HepG2 (cell line): ENCODE results near the gene SYS1. TPM values are rescaled to one million over a fixed set of nuclear protein-coding genes. Genes with fewer than 3 reads are reported as not detected.
A peak's percentile ranks its signal among the peaks of the same experiment; 100 is the strongest.

Experiments used
- ATF2 ChIP-seq: sonication (generic); formaldehyde crosslinking; IDR thresholded peaks from 2 replicates; pipeline ENCODE4 v1.4.0; 2020; ENCODE audit warnings: missing genetic modification reagents
- ATF7 ChIP-seq, 2 experiments: fragments of 450-650 bp in 1 of 2; sonication (generic) in 1 of 2; formaldehyde crosslinking in 1 of 2; IDR thresholded peaks; 2 replicates each; pipeline versions ENCODE4 v1.4.0 to v1.6.1; 2016 to 2020; ENCODE audit warnings: antibody characterized with exemption in 1 of 2, mild to moderate bottlenecking in 1 of 2, missing genetic modification reagents in 1 of 2
- CC2D1A ChIP-seq: sonication (generic); formaldehyde crosslinking; IDR thresholded peaks from 2 replicates; pipeline ENCODE4 v1.8.1; 2023; ENCODE audit warnings: mild to moderate bottlenecking, missing genetic modification reagents
- GZF1 ChIP-seq: sonication (generic); formaldehyde crosslinking; IDR thresholded peaks from 2 replicates; pipeline ENCODE4 v1.5.1; 2020; ENCODE audit warnings: mild to moderate bottlenecking, missing genetic modification reagents
- HHEX ChIP-seq: IDR thresholded peaks from 2 replicates; pipeline ENCODE4 v1.6.1; 2016; ENCODE audit warnings: control low read depth
- MEF2D ChIP-seq: sonication (generic); formaldehyde crosslinking; IDR thresholded peaks from 2 replicates; pipeline ENCODE4 v1.5.1; 2020; ENCODE audit warnings: mild to moderate bottlenecking, missing genetic modification reagents
- NKX3-1 ChIP-seq: sonication (generic); formaldehyde crosslinking; IDR thresholded peaks from 2 replicates; pipeline ENCODE4 v1.5.0; 2020; ENCODE audit warnings: missing genetic modification reagents
- POLR2G ChIP-seq: fragments of 200-400 bp; formaldehyde crosslinking; IDR thresholded peaks from 2 replicates; pipeline ENCODE4 v1.6.1; 2018; ENCODE audit warnings: mild to moderate bottlenecking, low read depth, low read length, moderate library complexity
- SUZ12 ChIP-seq: fragments of 150-350 bp; IDR thresholded peaks from 2 replicates; pipeline ENCODE4 v1.6.1; 2014; ENCODE audit warnings: low read depth, low read length
- ZNF746 ChIP-seq: sonication (generic); formaldehyde crosslinking; IDR thresholded peaks from 2 replicates; pipeline ENCODE4 v1.8.0; 2022; ENCODE audit warnings: mild to moderate bottlenecking, missing genetic modification reagents
- ZNF770 ChIP-seq: sonication (generic); formaldehyde crosslinking; IDR thresholded peaks from 2 replicates; pipeline ENCODE4 v1.5.0; 2020; ENCODE audit warnings: mild to moderate bottlenecking, missing genetic modification reagents
- polyA plus RNA-seq, 8 experiments: library from polyadenylated mRNA; depleted of rRNA in 3 of 8; stranded (reverse) in 7 of 8; unstranded in 1 of 8; fragments of >200 nt; fragmentation: Illumina TruSeq in 4 of 8; extraction: Trizol in 4 of 8; gene quantifications; 2 replicates each; pipeline versions ENCODE4 v1.2.1 to v1.2.3, GENCODE V29; 2011 to 2016; ENCODE audit warnings: low read depth in 4 of 8, missing spikeins in 1 of 8, mixed read lengths in 1 of 8; ENCODE audit not compliant: insufficient read depth in 1 of 8
- total RNA-seq, 5 experiments: library from RNA; depleted of rRNA; stranded (reverse); fragments of >200 nt; fragmentation: Illumina TruSeq; extraction: Trizol; gene quantifications; 2 replicates each; pipeline ENCODE4 v1.2.3, GENCODE V29; 2016; ENCODE audit warnings: low read depth in 1 of 5
- TF ChIP-seq, protein P1 (sequence below): sonication (generic); formaldehyde crosslinking; IDR thresholded peaks from one replicate; pipeline ENCODE4 v1.5.1; 2020; ENCODE audit warnings: mild to moderate bottlenecking, missing genetic modification reagents; ENCODE audit errors: not compliant biosample characterization

SYS1 gene
- total and polyA plus RNA-seq, 2 of the 13 experiments (the other 11 are each of a cell fraction or from before 2014, with no cell fraction given): 38.3 to 65.6 TPM

- TF ChIP-seq ZNF770 (peak; percentile 93), GZF1 (no peak; the same call in 1 of the 2 replicates), CC2D1A (CRISPR knock-in tag) (no peak), ZNF746 (no peak), ATF7 (IDR thresholded peaks at IDR 0.05) (no peak), ATF7 (CRISPR knock-in tag; IDR thresholded peaks at IDR 0.05) (no peak), POLR2G (peak; percentile 72), ATF2 (CRISPR knock-in tag) (0 out of 2 replicates have a peak, but pooled peaks have one; percentile 20), HHEX (CRISPR knock-in tag) (no peak), NKX3-1 (CRISPR knock-in tag) (no peak), MEF2D (CRISPR knock-in tag) (0 out of 2 replicates have a peak, but pooled peaks have one; percentile 25), SUZ12 (no peak)
- TF ChIP-seq, protein P1, sequence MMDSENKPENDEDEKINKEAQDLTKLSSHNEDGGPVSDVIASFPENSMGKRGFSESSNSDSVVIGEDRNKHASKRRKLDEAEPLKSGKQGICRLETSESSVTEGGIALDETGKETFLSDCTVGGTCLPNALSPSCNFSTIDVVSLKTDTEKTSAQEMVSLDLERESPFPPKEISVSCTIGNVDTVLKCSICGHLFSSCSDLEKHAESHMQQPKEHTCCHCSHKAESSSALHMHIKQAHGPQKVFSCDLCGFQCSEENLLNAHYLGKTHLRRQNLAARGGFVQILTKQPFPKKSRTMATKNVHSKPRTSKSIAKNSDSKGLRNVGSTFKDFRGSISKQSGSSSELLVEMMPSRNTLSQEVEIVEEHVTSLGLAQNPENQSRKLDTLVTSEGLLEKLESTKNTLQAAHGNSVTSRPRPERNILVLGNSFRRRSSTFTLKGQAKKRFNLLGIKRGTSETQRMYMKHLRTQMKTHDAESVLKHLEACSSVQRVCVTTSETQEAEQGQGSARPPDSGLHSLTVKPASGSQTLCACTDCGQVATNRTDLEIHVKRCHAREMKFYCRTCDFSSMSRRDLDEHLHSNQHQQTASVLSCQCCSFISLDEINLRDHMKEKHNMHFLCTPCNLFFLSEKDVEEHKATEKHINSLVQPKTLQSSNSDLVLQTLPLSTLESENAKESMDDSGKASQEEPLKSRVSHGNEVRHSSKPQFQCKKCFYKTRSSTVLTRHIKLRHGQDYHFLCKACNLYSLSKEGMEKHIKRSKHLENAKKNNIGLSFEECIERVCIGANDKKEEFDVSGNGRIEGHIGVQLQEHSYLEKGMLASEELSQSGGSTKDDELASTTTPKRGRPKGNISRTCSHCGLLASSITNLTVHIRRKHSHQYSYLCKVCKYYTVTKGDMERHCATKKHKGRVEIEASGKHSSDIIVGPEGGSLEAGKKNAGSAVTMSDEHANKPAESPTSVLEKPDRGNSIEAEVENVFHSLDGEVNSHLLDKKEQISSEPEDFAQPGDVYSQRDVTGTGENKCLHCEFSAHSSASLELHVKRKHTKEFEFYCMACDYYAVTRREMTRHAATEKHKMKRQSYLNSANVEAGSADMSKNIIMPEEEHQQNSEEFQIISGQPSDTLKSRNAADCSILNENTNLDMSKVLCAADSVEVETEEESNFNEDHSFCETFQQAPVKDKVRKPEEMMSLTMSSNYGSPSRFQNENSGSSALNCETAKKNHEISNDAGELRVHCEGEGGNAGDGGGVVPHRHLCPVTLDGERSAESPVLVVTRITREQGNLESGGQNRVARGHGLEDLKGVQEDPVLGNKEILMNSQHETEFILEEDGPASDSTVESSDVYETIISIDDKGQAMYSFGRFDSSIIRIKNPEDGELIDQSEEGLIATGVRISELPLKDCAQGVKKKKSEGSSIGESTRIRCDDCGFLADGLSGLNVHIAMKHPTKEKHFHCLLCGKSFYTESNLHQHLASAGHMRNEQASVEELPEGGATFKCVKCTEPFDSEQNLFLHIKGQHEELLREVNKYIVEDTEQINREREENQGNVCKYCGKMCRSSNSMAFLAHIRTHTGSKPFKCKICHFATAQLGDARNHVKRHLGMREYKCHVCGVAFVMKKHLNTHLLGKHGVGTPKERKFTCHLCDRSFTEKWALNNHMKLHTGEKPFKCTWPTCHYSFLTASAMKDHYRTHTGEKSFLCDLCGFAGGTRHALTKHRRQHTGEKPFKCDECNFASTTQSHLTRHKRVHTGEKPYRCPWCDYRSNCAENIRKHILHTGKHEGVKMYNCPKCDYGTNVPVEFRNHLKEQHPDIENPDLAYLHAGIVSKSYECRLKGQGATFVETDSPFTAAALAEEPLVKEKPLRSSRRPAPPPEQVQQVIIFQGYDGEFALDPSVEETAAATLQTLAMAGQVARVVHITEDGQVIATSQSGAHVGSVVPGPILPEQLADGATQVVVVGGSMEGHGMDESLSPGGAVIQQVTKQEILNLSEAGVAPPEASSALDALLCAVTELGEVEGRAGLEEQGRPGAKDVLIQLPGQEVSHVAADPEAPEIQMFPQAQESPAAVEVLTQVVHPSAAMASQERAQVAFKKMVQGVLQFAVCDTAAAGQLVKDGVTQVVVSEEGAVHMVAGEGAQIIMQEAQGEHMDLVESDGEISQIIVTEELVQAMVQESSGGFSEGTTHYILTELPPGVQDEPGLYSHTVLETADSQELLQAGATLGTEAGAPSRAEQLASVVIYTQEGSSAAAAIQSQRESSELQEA (CRISPR knock-in tag): peak; percentile 70
Measured at GRCh38 chr20:45341939-45342854, 20.8 kb upstream of the SYS1 start (continued).
